ENCODE measurements around the gene IL1B. TPM values are rescaled to one million over a fixed set of nuclear protein-coding genes. Genes with fewer than 3 reads are reported as not detected.

IL1B gene
- total and polyA plus RNA-seq, 2 of the 8 experiments (the other 6 are each of a cell fraction or from before 2014, with no cell fraction given): not detected

DNA sequence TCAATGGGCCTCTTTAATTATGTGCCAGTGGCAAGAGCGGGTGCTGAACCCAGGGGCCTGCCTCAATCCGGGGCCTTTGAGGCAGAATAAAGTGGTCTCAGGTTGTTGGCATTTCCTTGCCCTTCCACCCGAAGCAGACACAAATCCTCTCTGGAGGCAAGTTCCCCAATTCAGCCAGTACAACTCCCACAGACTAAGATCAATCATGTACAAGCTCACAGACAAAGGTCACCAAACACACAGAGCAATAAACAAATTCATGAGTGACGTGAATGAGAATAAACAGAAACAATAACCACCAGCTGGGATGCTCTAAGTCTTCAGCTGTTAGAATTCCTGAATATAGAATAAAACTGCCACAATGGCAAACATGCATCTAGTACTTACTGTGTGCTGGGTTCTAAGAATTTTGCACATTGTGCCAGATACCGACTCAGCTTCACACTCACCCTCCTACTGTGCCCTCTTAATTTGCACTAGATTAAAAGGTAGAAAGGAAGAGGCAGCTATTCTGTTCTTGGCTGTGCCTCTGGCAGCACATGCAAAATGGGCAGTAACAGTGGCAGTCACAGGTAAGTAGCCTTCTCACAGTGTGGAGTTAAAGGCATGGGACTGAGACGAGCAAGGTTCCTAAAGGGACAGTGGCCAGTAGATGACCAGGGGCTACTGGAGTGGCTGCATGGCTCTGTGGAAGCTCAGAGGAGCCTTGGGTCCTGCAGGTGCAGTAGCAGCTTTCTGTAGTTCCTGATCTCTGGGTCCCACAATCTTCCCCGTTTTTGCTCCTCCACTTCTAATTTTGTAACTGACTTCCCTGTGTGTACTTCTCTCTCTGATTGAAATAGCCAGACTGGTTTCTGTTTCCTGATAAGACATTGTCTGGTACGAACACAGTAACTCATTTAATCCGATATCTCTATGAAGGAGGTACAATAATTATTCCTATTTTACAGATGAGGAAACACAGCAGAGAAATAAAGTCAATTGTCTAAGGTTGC is 34.6 kb upstream of the IL1B start:
- Histone ChIP-seq H3K4me2 (ENCODE audit: insufficient read depth in 1 of 2, low read depth in 2 of 2, low read length in 2 of 2) (0 out of 4 replicates have a peak overlapping the region, but pooled peaks of 1 of the 2 experiments have one; percentile 33), H3K4me3 (ENCODE audit: extremely low read depth in 1 of 4, insufficient read depth in 2 of 4, low read depth in 3 of 4, low read length in 4 of 4) (no peak overlapping the region), H3K4me1 (replicated peaks in 1 of 4; ENCODE audit: control insufficient read depth in 3 of 4, insufficient read depth in 4 of 4, low read length in 3 of 4) (peaks cover 0 to 9% (median 5%) of the 10 kb centered on the region in 4 experiments; a peak in 2 of 7 replicates), H3K27me3 (replicated peaks in 1 of 4; ENCODE audit: control insufficient read depth in 3 of 4, extremely low read depth in 1 of 4, insufficient read depth in 3 of 4, low read length in 3 of 4) (no peaks in the 10 kb centered on the region), H4K5ac (ENCODE audit: insufficient read length, low read depth, low read length) (no peak overlapping the region), H3K79me1 (ENCODE audit: low read depth, low read length) (no peaks in the 10 kb centered on the region), H3K23ac (ENCODE audit: insufficient read length) (no peak overlapping the region), H2AK5ac (ENCODE audit: low read depth, low read length) (no peak overlapping the region), H2BK5ac (ENCODE audit: low read depth, low read length) (no peak overlapping the region), H3K4ac (replicated peaks; ENCODE audit: insufficient read length, low read depth, low read length) (peak overlapping the region; percentile 41), H4K8ac (ENCODE audit: extremely low read depth, insufficient read depth, low read length) (no peak overlapping the region), H4K20me1 (replicated peaks in 1 of 2; ENCODE audit: control insufficient read depth in 1 of 2, insufficient read depth in 2 of 2, low read length in 2 of 2) (no peaks in the 10 kb centered on the region), H2BK20ac (ENCODE audit: low read length) (no peak overlapping the region), H2BK15ac (ENCODE audit: low read length) (no peak overlapping the region), H3K36me3 (ENCODE audit: control insufficient read depth in 2 of 4, insufficient read depth in 4 of 4, low read length in 3 of 4) (no peaks in the 10 kb centered on the region), H3K27ac (ENCODE audit: low read depth, low read length) (no peak overlapping the region), H3K18ac (ENCODE audit: extremely low read depth, low read length) (no peak overlapping the region; the same call in 1 of the 2 replicates), H2AFZ (ENCODE audit: low read length) (no peak overlapping the region; the same call in 1 of the 2 replicates), H3K23me2 (ENCODE audit: low read depth, low read length) (no peaks in the 10 kb centered on the region), H2BK120ac (replicated peaks; ENCODE audit: low read depth, low read length) (no peak overlapping the region), H3K9ac (replicated peaks in 1 of 4; ENCODE audit: extremely low read depth in 1 of 4, low read depth in 3 of 4, low read length in 3 of 4) (no peak overlapping the region; a peak in 1 of 7 replicates), H3K56ac (replicated peaks; ENCODE audit: insufficient read length, low read depth, low read length) (no peak overlapping the region), H3K79me2 (ENCODE audit: control insufficient read depth in 1 of 2, insufficient read depth in 2 of 2, low read length in 2 of 2) (no peaks in the 10 kb centered on the region), H4K91ac (replicated peaks; ENCODE audit: insufficient read length, low read length) (no peak overlapping the region), H3K14ac (ENCODE audit: insufficient read length) (no peak overlapping the region), H3K9me3 (ENCODE audit: insufficient read depth in 2 of 2, low read depth in 1 of 2, low read length in 1 of 2) (peaks cover 5 to 7% of the 10 kb centered on the region in 2 experiments), H2BK12ac (ENCODE audit: low read depth, low read length) (peak overlapping the region; percentile 7; the same call in 1 of the 2 replicates)
- FAIRE-seq: no peak
- ChIA-PET CTCF (ENCODE audit: partially characterized antibody) (interaction anchor here (0.6 to 1.7 kb wide), 3 partner anchors 14 to 262 kb away, joined by 3 to 4 read pairs (median 4); no protein-coding TSS in a partner anchor), POLR2A (ENCODE audit: partially characterized antibody) (no interaction called here)
- 65% methylated on average over 9 of the region's 9 CpGs; no CpG with 5 or more reads in 1 of the 2 experiments for WGBS, 2 experiments (ENCODE audit: extremely low coverage in 1 of 2, insufficient coverage in 1 of 2, insufficient read length in 1 of 2, insufficient replicate concordance in 2 of 2, low coverage in 1 of 2, low lambda C conversion rate in 2 of 2, missing lambda C conversion rate in 1 of 2)
- no peak for DNase-seq (ENCODE audit: low read depth in 1 of 2, low spot score in 2 of 2)
- no peak for TF ChIP-seq POLR2A (IDR thresholded peaks at IDR 0.05; ENCODE audit: control extremely low read depth in 1 of 2, low read depth in 2 of 2, low read length in 2 of 2)
- TF ChIP-seq POLR2AphosphoS5 (IDR thresholded peaks at IDR 0.05; ENCODE audit: low read depth, low read length): no peak
- no peak for TF ChIP-seq NANOG (IDR thresholded peaks at IDR 0.05; ENCODE audit: insufficient read depth, low read depth, low read length, poor library complexity, severe bottlenecking)
- no peak for TF ChIP-seq MAX (IDR thresholded peaks at IDR 0.05)
- TF ChIP-seq RXRA (IDR thresholded peaks at IDR 0.05; ENCODE audit: insufficient read depth, low read depth, low read length): no peak
- TF ChIP-seq PHF8 (conservative IDR thresholded peaks at IDR 0.05; ENCODE audit: low read depth, low read length): no peak
- no peak for TF ChIP-seq RAD21 (IDR thresholded peaks at IDR 0.05 in 1 of 2, conservative IDR thresholded peaks at IDR 0.05 in 1 of 2; ENCODE audit: low read depth in 2 of 2, low read length in 2 of 2)
- no peak for TF ChIP-seq SIX5 (IDR thresholded peaks at IDR 0.05; ENCODE audit: low read depth, low read length)
- no peak for TF ChIP-seq SP2 (IDR thresholded peaks at IDR 0.05; ENCODE audit: low read length)
- TF ChIP-seq YY1 (IDR thresholded peaks at IDR 0.05; ENCODE audit: low read depth, low read length): no peak
- TF ChIP-seq EP300 (IDR thresholded peaks at IDR 0.05; ENCODE audit: borderline replicate concordance in 1 of 2, low read depth in 2 of 2, low read length in 2 of 2): no peak

All from H1 (cell line).